A673 (cell line): ENCODE results near the gene KRT81.
"Not testable (repeated sequence)": the region's sequence is repeated elsewhere in the genome, so short reads cannot be mapped to it uniquely, and the experiment has no call there.

ENCODE experiments used
- EZH2 ChIP-seq: fragments of 200-600 bp; sonication (generic); IDR thresholded peaks from 2 replicates; pipeline ENCODE4 v1.6.1; 2017; ENCODE audit warnings: borderline replicate concordance, low read depth, mild to moderate bottlenecking, mixed read lengths, antibody characterized with exemption, low read length; ENCODE audit not compliant: poor library complexity, severe bottlenecking
- TF ChIP-seq, protein P1 (sequence below): fragments of 300-800, 200-600 bp; sonication (generic); conservative IDR thresholded peaks from 2 replicates; pipeline ENCODE4 v1.5.1; 2017; ENCODE audit warnings: low read depth, mild to moderate bottlenecking, antibody characterized with exemption, low read length, moderate library complexity, mixed read lengths

DNA sequence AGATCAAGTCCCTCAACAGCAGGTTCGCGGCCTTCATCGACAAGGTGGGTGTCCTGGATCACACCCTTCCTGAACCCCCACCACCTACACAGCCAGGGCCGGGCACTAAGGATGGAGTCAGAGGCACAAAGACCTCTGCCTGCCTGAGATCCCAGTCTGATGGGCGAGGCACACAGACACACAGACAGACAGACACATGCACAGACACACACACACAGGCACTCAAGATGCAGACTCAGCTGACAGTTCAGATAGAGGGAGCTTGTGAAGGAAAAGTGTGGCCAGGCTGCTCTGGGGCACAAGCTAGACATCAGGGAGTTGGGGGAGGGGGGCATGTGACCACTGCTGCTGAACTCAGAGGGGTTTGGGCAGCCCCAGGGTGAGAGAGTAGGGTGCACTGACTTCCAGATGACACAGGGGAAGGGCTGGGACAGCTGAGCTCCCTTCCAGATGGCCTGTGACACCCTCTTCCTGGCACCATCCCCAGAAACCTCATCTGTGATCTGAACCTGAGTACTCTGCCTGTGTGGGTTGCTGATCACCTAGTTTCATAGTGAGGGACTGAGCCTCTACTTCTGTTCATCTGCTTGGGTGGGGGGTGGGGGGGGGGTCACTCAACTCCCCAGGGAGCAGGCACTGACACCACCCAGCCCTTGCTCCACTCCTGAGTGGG lies 11.0 kb upstream of the KRT81 start:
- TF ChIP-seq, protein P1, sequence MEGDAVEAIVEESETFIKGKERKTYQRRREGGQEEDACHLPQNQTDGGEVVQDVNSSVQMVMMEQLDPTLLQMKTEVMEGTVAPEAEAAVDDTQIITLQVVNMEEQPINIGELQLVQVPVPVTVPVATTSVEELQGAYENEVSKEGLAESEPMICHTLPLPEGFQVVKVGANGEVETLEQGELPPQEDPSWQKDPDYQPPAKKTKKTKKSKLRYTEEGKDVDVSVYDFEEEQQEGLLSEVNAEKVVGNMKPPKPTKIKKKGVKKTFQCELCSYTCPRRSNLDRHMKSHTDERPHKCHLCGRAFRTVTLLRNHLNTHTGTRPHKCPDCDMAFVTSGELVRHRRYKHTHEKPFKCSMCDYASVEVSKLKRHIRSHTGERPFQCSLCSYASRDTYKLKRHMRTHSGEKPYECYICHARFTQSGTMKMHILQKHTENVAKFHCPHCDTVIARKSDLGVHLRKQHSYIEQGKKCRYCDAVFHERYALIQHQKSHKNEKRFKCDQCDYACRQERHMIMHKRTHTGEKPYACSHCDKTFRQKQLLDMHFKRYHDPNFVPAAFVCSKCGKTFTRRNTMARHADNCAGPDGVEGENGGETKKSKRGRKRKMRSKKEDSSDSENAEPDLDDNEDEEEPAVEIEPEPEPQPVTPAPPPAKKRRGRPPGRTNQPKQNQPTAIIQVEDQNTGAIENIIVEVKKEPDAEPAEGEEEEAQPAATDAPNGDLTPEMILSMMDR: not testable (repeated sequence)
- TF ChIP-seq EZH2: not testable (repeated sequence)
